ENCODE data around the gene CD274.

DNA sequence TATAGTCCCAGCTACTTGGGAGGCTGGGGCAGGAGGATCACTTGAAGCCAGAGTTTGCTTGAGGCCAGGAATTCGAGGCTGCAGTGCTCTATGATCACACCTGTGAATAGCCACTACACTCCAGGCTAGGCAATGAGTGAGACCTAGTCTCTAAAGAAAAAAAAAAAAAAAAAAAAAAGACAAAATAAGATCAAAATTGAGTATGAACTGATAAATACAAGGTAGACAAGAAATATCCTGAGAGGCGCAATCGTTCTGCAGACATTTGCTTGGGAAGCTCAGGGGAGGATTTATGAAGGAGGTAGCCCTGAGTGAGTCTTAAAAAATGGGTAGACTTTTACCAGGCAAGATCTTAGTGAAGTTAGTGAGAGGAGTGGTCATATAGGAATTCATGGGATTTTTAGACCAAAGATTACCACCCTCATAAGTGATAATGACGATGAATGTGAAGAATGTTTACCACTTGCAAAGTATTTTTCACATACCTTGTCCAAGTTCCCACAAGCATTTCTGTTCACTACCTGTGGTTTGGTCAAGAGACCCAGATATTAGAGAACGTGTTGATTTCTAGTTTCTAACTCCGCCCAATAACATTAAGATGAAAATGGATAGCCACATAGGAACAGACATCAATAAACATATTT is 64.4 kb downstream of the CD274 start:
- TF ChIP-seq, protein P1, sequence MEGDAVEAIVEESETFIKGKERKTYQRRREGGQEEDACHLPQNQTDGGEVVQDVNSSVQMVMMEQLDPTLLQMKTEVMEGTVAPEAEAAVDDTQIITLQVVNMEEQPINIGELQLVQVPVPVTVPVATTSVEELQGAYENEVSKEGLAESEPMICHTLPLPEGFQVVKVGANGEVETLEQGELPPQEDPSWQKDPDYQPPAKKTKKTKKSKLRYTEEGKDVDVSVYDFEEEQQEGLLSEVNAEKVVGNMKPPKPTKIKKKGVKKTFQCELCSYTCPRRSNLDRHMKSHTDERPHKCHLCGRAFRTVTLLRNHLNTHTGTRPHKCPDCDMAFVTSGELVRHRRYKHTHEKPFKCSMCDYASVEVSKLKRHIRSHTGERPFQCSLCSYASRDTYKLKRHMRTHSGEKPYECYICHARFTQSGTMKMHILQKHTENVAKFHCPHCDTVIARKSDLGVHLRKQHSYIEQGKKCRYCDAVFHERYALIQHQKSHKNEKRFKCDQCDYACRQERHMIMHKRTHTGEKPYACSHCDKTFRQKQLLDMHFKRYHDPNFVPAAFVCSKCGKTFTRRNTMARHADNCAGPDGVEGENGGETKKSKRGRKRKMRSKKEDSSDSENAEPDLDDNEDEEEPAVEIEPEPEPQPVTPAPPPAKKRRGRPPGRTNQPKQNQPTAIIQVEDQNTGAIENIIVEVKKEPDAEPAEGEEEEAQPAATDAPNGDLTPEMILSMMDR (IDR thresholded peaks at IDR 0.05): no peak
- TF ChIP-seq POLR2A (IDR thresholded peaks at IDR 0.05): no peak
